ENCODE results near the gene SLC28A1.

Gene SLC28A1

DNA sequence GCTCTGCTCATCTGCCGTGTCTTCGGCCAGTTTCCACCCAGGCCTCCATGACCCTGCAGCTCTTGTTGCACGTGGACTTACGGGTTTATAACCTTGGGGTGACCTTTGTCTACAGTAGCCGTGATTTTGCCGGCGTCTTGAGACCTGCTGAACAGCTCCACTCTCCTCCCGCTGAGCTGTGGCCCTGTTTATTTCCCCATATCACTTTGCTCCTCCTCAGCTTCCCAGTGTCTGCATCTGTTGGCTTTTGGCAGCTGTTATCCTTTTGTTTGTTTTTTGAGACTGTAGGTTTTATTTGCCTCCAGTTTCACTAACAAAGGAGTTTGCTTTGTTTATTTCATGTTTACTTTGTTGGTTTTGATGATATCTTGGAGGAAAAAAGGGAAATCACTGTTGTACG lies 29.3 kb upstream of the SLC28A1 start:
- H2AFZ ChIP-seq (ENCODE audit: low read depth, low read length, severe bottlenecking): no peak overlapping the region
- no peak overlapping the region for H3K4me2 ChIP-seq (ENCODE audit: low read depth, low read length, poor library complexity, severe bottlenecking)
- no peaks in the 10 kb centered on the region for H3K27me3 ChIP-seq (ENCODE audit: low read length)
- H3K9me3 ChIP-seq (ENCODE audit: insufficient read depth, low read length): no peaks in the 10 kb centered on the region
- H3F3A ChIP-seq (ENCODE audit: insufficient read depth): no peaks in the 10 kb centered on the region
- H4K20me1 ChIP-seq (ENCODE audit: low read depth, low read length): no peaks in the 10 kb centered on the region
- H3K9me2 ChIP-seq (replicated peaks; ENCODE audit: insufficient read depth, low read length): no peaks in the 10 kb centered on the region
- H3K79me2 ChIP-seq (ENCODE audit: insufficient read depth, low read length): no peaks in the 10 kb centered on the region
- no peaks in the 10 kb centered on the region for H3K36me3 ChIP-seq (ENCODE audit: low read length)
- no peak overlapping the region for H3K9ac ChIP-seq (ENCODE audit: low read length)
- TF ChIP-seq EZH2phosphoT487 (conservative IDR thresholded peaks at IDR 0.05; ENCODE audit: low read length): no peak
- TF ChIP-seq, protein P1, sequence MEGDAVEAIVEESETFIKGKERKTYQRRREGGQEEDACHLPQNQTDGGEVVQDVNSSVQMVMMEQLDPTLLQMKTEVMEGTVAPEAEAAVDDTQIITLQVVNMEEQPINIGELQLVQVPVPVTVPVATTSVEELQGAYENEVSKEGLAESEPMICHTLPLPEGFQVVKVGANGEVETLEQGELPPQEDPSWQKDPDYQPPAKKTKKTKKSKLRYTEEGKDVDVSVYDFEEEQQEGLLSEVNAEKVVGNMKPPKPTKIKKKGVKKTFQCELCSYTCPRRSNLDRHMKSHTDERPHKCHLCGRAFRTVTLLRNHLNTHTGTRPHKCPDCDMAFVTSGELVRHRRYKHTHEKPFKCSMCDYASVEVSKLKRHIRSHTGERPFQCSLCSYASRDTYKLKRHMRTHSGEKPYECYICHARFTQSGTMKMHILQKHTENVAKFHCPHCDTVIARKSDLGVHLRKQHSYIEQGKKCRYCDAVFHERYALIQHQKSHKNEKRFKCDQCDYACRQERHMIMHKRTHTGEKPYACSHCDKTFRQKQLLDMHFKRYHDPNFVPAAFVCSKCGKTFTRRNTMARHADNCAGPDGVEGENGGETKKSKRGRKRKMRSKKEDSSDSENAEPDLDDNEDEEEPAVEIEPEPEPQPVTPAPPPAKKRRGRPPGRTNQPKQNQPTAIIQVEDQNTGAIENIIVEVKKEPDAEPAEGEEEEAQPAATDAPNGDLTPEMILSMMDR (IDR thresholded peaks at IDR 0.05; ENCODE audit: insufficient read depth, low read length, poor library complexity, severe bottlenecking): no peak
- H3K4me3 ChIP-seq (ENCODE audit: insufficient read depth, low read length, poor library complexity, severe bottlenecking): no peak overlapping the region
- H3K27ac ChIP-seq (ENCODE audit: low read depth, low read length): no peak overlapping the region

DNA sequence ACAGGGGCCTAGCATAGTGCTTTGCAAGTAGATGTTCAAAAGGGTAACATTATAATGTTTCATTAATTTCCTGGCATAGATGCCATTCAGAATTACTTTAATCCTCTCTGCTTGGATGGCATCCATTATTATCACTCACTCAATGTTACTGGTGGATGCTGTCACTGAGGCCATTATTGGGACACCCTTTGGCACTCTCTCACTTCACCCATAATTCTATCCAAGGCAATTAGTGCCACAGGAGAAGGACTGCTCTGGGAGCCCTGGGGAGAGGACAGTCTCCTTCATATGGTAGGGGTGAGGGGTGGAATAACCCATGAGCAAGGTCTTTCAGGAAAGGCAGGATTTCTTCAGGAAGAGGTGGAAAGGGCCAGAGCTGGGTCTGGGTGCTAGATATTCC lies 28.7 kb upstream of the SLC28A1 start:
- H3K36me3 ChIP-seq (ENCODE audit: low read length): no peaks in the 10 kb centered on the region
- H3K9me2 ChIP-seq (replicated peaks; ENCODE audit: insufficient read depth, low read length): no peaks in the 10 kb centered on the region
- no peak overlapping the region for H3K27ac ChIP-seq (ENCODE audit: low read depth, low read length)

DNA sequence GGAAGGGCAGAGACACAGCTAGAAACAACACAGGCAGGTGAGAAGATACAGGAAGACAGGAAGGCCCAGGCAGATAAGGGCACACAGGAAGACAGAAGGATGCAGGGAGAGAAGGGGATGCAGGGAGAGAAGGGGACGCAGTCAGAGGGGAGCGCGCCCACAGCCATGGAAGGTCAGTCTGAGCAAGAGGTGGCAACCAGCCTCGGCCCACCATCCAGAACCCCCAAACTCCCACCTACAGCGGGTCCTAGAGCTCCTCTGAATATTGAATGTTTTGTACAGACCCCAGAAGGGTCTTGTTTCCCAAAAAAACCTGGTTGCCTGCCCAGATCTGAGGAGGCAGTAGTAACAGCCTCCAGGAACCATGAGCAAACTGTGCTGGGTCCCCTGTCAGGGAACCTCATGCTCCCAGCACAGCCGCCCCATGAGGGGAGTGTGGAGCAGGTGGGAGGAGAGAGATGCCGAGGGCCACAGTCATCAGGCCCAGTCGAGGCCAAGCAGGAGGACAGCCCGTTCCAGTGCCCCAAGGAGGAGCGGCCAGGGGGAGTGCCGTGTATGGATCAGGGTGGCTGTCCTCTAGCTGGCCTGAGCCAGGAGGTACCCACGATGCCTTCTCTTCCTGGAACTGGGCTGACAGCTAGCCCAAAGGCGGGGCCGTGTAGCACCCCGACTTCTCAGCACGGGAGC lies 27.6 kb upstream of the SLC28A1 start:
- H3K27me3 ChIP-seq (ENCODE audit: low read length): no peaks in the 10 kb centered on the region
- H3K4me2 ChIP-seq (ENCODE audit: low read depth, low read length, poor library complexity, severe bottlenecking): no peak overlapping the region
- no peak overlapping the region for H3K4me3 ChIP-seq (ENCODE audit: insufficient read depth, low read length, poor library complexity, severe bottlenecking)
- H3K9me3 ChIP-seq (ENCODE audit: insufficient read depth, low read length): no peaks in the 10 kb centered on the region
- no peaks in the 10 kb centered on the region for H4K20me1 ChIP-seq (ENCODE audit: low read depth, low read length)
- H3K79me2 ChIP-seq (ENCODE audit: insufficient read depth, low read length): no peaks in the 10 kb centered on the region
- no peak overlapping the region for H3K9ac ChIP-seq (ENCODE audit: low read length)
- no peak overlapping the region for H3K27ac ChIP-seq (ENCODE audit: low read depth, low read length)
- H3K36me3 ChIP-seq (ENCODE audit: low read length): no peaks in the 10 kb centered on the region
- no peaks in the 10 kb centered on the region for H3F3A ChIP-seq (ENCODE audit: insufficient read depth)
- no peaks in the 10 kb centered on the region for H3K9me2 ChIP-seq (replicated peaks; ENCODE audit: insufficient read depth, low read length)
- TF ChIP-seq, protein P1 (IDR thresholded peaks at IDR 0.05; ENCODE audit: insufficient read depth, low read length, poor library complexity, severe bottlenecking): no peak
- TF ChIP-seq EZH2phosphoT487 (conservative IDR thresholded peaks at IDR 0.05; ENCODE audit: low read length): no peak
- no peak overlapping the region for H2AFZ ChIP-seq (ENCODE audit: low read depth, low read length, severe bottlenecking)

More for the DNA sequence above, 28.7 kb upstream of the SLC28A1 start:
- Histone ChIP-seq H3K4me3 (ENCODE audit: insufficient read depth, low read length, poor library complexity, severe bottlenecking) (no peak overlapping the region), H3K79me2 (ENCODE audit: insufficient read depth, low read length) (no peaks in the 10 kb centered on the region), H4K20me1 (ENCODE audit: low read depth, low read length) (no peaks in the 10 kb centered on the region), H3K27me3 (ENCODE audit: low read length) (no peaks in the 10 kb centered on the region), H2AFZ (ENCODE audit: low read depth, low read length, severe bottlenecking) (no peak overlapping the region), H3F3A (ENCODE audit: insufficient read depth) (no peaks in the 10 kb centered on the region), H3K9ac (ENCODE audit: low read length) (no peak overlapping the region), H3K9me3 (ENCODE audit: insufficient read depth, low read length) (no peaks in the 10 kb centered on the region), H3K4me2 (ENCODE audit: low read depth, low read length, poor library complexity, severe bottlenecking) (no peak overlapping the region)
- no peak for TF ChIP-seq EZH2phosphoT487 (conservative IDR thresholded peaks at IDR 0.05; ENCODE audit: low read length)
- TF ChIP-seq, protein P1 (IDR thresholded peaks at IDR 0.05; ENCODE audit: insufficient read depth, low read length, poor library complexity, severe bottlenecking): no peak

Data from SU-DHL-6 (cell line).